Adrenal gland (tissue), 12 donors: ENCODE measurements around the gene ASS1. TPM values are rescaled to one million over a fixed set of nuclear protein-coding genes. Genes with fewer than 3 reads are reported as not detected.

Experiments
- DNase-seq, 7 donors: peaks; one replicate each; pipeline ENCODE4 v3.0.0-alpha.2; 2019 to 2020
- H3K27ac ChIP-seq, 5 donors: fragments of 200-600 bp; sonication (generic) in 4 of 5; 1 replicate in 3 of 5; 2 replicates in 2 of 5; pipeline versions ENCODE4 v1.5.1 to v1.8.0; 2016 to 2020; ENCODE audit warnings: mild to moderate bottlenecking in 1 of 5
- H3K27me3 ChIP-seq: fragments of 200-600 bp; 2 replicates; pipeline ENCODE4 v1.8.0; 2021
- H3K36me3 ChIP-seq, 2 donors: fragments of 200-600 bp; replicated peaks in 1 of 2; 1 replicate in 1 of 2; 2 replicates in 1 of 2; pipeline versions ENCODE4 v1.5.1 to v1.8.0; 2018 to 2022
- H3K4me1 ChIP-seq, 2 donors: fragments of 200-600 bp; replicated peaks in 1 of 2; 1 replicate in 1 of 2; 2 replicates in 1 of 2; pipeline versions ENCODE4 v1.5.1 to v1.8.0; 2018 to 2021
- H3K4me3 ChIP-seq, 4 donors: fragments of 200-600 bp; sonication (generic) in 3 of 4; one replicate each; pipeline ENCODE4 v1.5.1; 2016 to 2018
- H3K9me3 ChIP-seq, 3 donors: fragments of 200-600 bp; sonication (generic) in 1 of 3; replicated peaks in 1 of 3; 1 replicate in 2 of 3; 2 replicates in 1 of 3; pipeline versions ENCODE4 v1.5.1 to v1.8.0; 2016 to 2021
- CTCF ChIP-seq, 6 experiments: fragments of 450-650 bp in 4 of 6; fragments of 200-600 bp in 2 of 6; sonication (generic) in 1 of 6; IDR thresholded peaks; 1 replicate in 5 of 6; 2 replicates in 1 of 6; pipeline versions ENCODE4 v1.5.1 to v1.8.0; 2016 to 2021; ENCODE audit warnings: antibody characterized with exemption in 6 of 6, mild to moderate bottlenecking in 2 of 6, moderate library complexity in 1 of 6
- POLR2A ChIP-seq, 2 donors: fragments of 450-650 bp; IDR thresholded peaks; one replicate each; pipeline ENCODE4 v1.6.1; 2017; ENCODE audit warnings: antibody characterized with exemption in 2 of 2, mild to moderate bottlenecking in 2 of 2, moderate library complexity in 1 of 2
- WGBS, 4 donors: extraction: QIAGEN DNeasy Blood & Tissue Kit in 2 of 4; methylation state at CpG; one replicate each; pipeline versions ENCODE4 v1.1.5 to v1.1.7; 2013 to 2017; 5-methylcytosine and 5-hydroxymethylcytosine counted together
- intact Hi-C, 2 donors: fragments of 100-400 bp; cut with DNase I; formaldehyde crosslinking; loops; one replicate each; pipeline versions ENCODE4 v1.14.1 to v1.15.0; 2022 to 2023
- polyA plus RNA-seq, 3 donors: library from polyadenylated mRNA; stranded (reverse); fragments of 200-250 nt in 2 of 3; fragments of 350-450 nt in 1 of 3; fragmentation: Illumina TruSeq in 1 of 3; extraction: RNeasy Lipid Tissue Mini Kit (QIAGEN cat#74804) in 1 of 3; gene quantifications; one replicate each; pipeline ENCODE4 v1.2.3, GENCODE V29; 2013 to 2014
- total RNA-seq, 9 donors: library from RNA; depleted of rRNA in 4 of 9; stranded (reverse); fragments of >200 nt in 4 of 9; fragments of 120-200 nt in 1 of 9; fragmentation: NEBNext Ultra II Directional in 1 of 9; extraction: Animal tissue kit (Norgen Biotek cat#: 25700) in 1 of 9; gene quantifications; one replicate each; pipeline versions ENCODE4 v1.1.0 to v1.2.4, GENCODE V29; 2013 to 2023
- donor health status: healthy with polysubstance abuse.
- donor health status: Bipolar disorder and iron deficiency.
- donor health status: DM: yes; HTN: yes; CAD: no.
- donor health status: DM: no; HTN: no; CAD: no.
- donor health status: DM: no; HTN: no; CAD: no.
- donor health status: DM: yes; HTN: yes; CAD: no.

ASS1 gene
- total and polyA plus RNA-seq, 12 donors: 11.3 to 438 (median 232) TPM

- WGBS, 4 donors: 83 to 91% (median 89%) methylated on average over 7 to 12 of the region's 12 CpGs
- H3K4me3 ChIP-seq: no peak overlapping the region
- no peaks in the 10 kb centered on the region for H3K4me1 ChIP-seq
- TF ChIP-seq POLR2A (IDR thresholded peaks at IDR 0.05) (no peak), CTCF (IDR thresholded peaks at IDR 0.05) (no peak)
- no peaks in the 10 kb centered on the region for H3K9me3 ChIP-seq
- no peaks in the 10 kb centered on the region for H3K36me3 ChIP-seq
- no peak for DNase-seq
- intact Hi-C loops: no loop called here
- no peak overlapping the region for H3K27ac ChIP-seq
- no peaks in the 10 kb centered on the region for H3K27me3 ChIP-seq
Measured at GRCh38 chr9:130414081-130414731, 30.6 kb upstream of the ASS1 start.

GRCh38 chr9:130414910-130415746, 29.6 kb upstream of the ASS1 start:
- Histone ChIP-seq H3K36me3 (no peaks in the 10 kb centered on the region), H3K4me3 (no peak overlapping the region), H3K4me1 (no peaks in the 10 kb centered on the region), H3K9me3 (no peaks in the 10 kb centered on the region), H3K27me3 (no peaks in the 10 kb centered on the region), H3K27ac (no peak overlapping the region)
- DNase-seq: no peak
- intact Hi-C loops: no loop called here
- 68 to 82% (median 75%) methylated on average over 10 to 11 of the region's 11 CpGs for WGBS, 4 donors
- no peak for TF ChIP-seq POLR2A (IDR thresholded peaks at IDR 0.05)
- no peak for TF ChIP-seq CTCF (IDR thresholded peaks at IDR 0.05)

GRCh38 chr9:130417602-130418001, 27.2 kb upstream of the ASS1 start:
- Histone ChIP-seq H3K36me3 (no peaks in the 10 kb centered on the region), H3K4me1 (no peaks in the 10 kb centered on the region), H3K27me3 (no peaks in the 10 kb centered on the region), H3K9me3 (no peaks in the 10 kb centered on the region), H3K27ac (no peak overlapping the region), H3K4me3 (no peak overlapping the region)
- no peak for TF ChIP-seq POLR2A (IDR thresholded peaks at IDR 0.05)
- TF ChIP-seq CTCF (IDR thresholded peaks at IDR 0.05): no peak
- DNase-seq: no peak
- intact Hi-C loops: no loop called here
- WGBS, 4 donors: 69 to 79% (median 72%) methylated on average over 5 of the region's 5 CpGs

GRCh38 chr9:130418776-130419175, 26.0 kb upstream of the ASS1 start:
- Histone ChIP-seq H3K4me1 (no peaks in the 10 kb centered on the region), H3K27me3 (no peaks in the 10 kb centered on the region), H3K27ac (no peak overlapping the region), H3K36me3 (no peaks in the 10 kb centered on the region), H3K9me3 (no peaks in the 10 kb centered on the region), H3K4me3 (no peak overlapping the region)
- no peak for TF ChIP-seq CTCF (IDR thresholded peaks at IDR 0.05)
- TF ChIP-seq POLR2A (IDR thresholded peaks at IDR 0.05): no peak
- WGBS, 4 donors: 89 to 98% (median 91%) methylated on average over 8 to 18 of the region's 18 CpGs
- DNase-seq: no peak
- intact Hi-C loops: no loop called here
